Endodermal cell (in vitro differentiated cells): Measurements from ENCODE around the gene KLHL14. TPM values are rescaled to one million over a fixed set of nuclear protein-coding genes. Genes with fewer than 3 reads are reported as not detected.

Experiments
- DNase-seq: peaks from one replicate; pipeline ENCODE4 v3.0.0-alpha.2; 2017
- H3K27ac ChIP-seq: 2 replicates; pipeline ENCODE4 v1.5.1; 2013; ENCODE audit warnings: mild to moderate bottlenecking, low read depth, low read length, moderate library complexity
- H3K27me3 ChIP-seq: 2 replicates; pipeline ENCODE4 v1.6.1; 2013; ENCODE audit warnings: mild to moderate bottlenecking, low read length, moderate library complexity; ENCODE audit not compliant: insufficient read depth, control insufficient read depth, poor library complexity, severe bottlenecking
- H3K36me3 ChIP-seq: 2 replicates; pipeline ENCODE4 v1.7.0; 2013; ENCODE audit warnings: mild to moderate bottlenecking, low read length, moderate library complexity; ENCODE audit not compliant: control insufficient read depth, insufficient read depth
- H3K4me1 ChIP-seq: one replicate; pipeline ENCODE4 v1.7.0; 2013; ENCODE audit warnings: low read length; ENCODE audit not compliant: control insufficient read depth, insufficient read depth
- H3K4me3 ChIP-seq: 2 replicates; pipeline ENCODE4 v1.5.1; 2013; ENCODE audit warnings: mild to moderate bottlenecking, low read length, moderate library complexity
- H3K9ac ChIP-seq: 2 replicates; pipeline ENCODE4 v1.6.1; 2013; ENCODE audit warnings: mild to moderate bottlenecking, low read length, moderate library complexity; ENCODE audit not compliant: poor library complexity, severe bottlenecking; ENCODE audit errors: extremely low read depth
- H3K9me3 ChIP-seq: 2 replicates; pipeline ENCODE4 v1.6.1; 2013; ENCODE audit warnings: mild to moderate bottlenecking, low read length, moderate library complexity; ENCODE audit not compliant: control insufficient read depth
- H3K27ac Mint-ChIP-seq: 2 replicates; pipeline ENCODE4 v1.8.0; 2020; ENCODE audit warnings: mixed read lengths
- H3K27me3 Mint-ChIP-seq: 2 replicates; pipeline ENCODE4 v1.8.0; 2021; ENCODE audit warnings: mild to moderate bottlenecking, mixed read lengths; ENCODE audit not compliant: insufficient read depth
- H3K36me3 Mint-ChIP-seq: 2 replicates; pipeline ENCODE4 v1.8.0; 2020; ENCODE audit warnings: low read depth, mixed read lengths
- H3K4me1 Mint-ChIP-seq: 2 replicates; pipeline ENCODE4 v1.8.0; 2020; ENCODE audit warnings: mixed read lengths
- H3K4me3 Mint-ChIP-seq: 2 replicates; pipeline ENCODE4 v1.8.0; 2020; ENCODE audit warnings: mild to moderate bottlenecking, moderate library complexity, mixed read lengths
- H3K9me3 Mint-ChIP-seq: 2 replicates; pipeline ENCODE4 v1.8.0; 2020; ENCODE audit warnings: mild to moderate bottlenecking, mixed read lengths
- CTCF ChIP-seq: fragments of 200-600 bp; sonication (generic); conservative IDR thresholded peaks from 2 replicates; pipeline ENCODE4 v1.5.0; 2021; ENCODE audit warnings: antibody characterized with exemption, mild to moderate bottlenecking
- WGBS, 2 experiments: methylation state at CpG; one replicate each; pipeline versions ENCODE4 v1.1.5 to v1.1.7; 2013; ENCODE audit warnings: missing lambda C conversion rate in 2 of 2, mixed read lengths in 1 of 2; ENCODE audit not compliant: insufficient coverage in 1 of 2, insufficient read length in 1 of 2; 5-methylcytosine and 5-hydroxymethylcytosine counted together
- total RNA-seq, 2 donors: library from RNA; stranded (reverse); fragmentation: NEBNext Ultra II Directional in 1 of 2; extraction: Animal tissue kit (Norgen Biotek cat#: 25700) in 1 of 2; gene quantifications; 2 replicates in 1 of 2; 3 replicates in 1 of 2; pipeline ENCODE4 v1.2.1, GENCODE V29; 2021

The KLHL14 gene
- total RNA-seq, 2 donors from 2014 or later, result 4.2 TPM

GRCh38 chr18:32760391-32760790 is 12.4 kb downstream of the KLHL14 start:
- Mint-ChIP-seq H3K27ac (no peak overlapping the region), H3K4me1 (peaks cover 29% of the 10 kb centered on the region), H3K27me3 (peaks cover 37% of the 10 kb centered on the region), H3K9me3 (peaks cover 2% of the 10 kb centered on the region), H3K4me3 (no peak overlapping the region), H3K36me3 (peaks cover 10% of the 10 kb centered on the region)
- DNase-seq, result peak; percentile 74
- no peak overlapping the region for H3K4me3 ChIP-seq
- no peak for TF ChIP-seq CTCF
- H3K27me3 ChIP-seq, result peaks cover 54% of the 10 kb centered on the region
- H3K4me1 ChIP-seq, result no peaks in the 10 kb centered on the region
- H3K9ac ChIP-seq, result no peak overlapping the region
- H3K36me3 ChIP-seq, result no peaks in the 10 kb centered on the region
- H3K9me3 ChIP-seq, result peaks cover 6% of the 10 kb centered on the region
- no peak overlapping the region for H3K27ac ChIP-seq
- 26 to 30% methylated on average over 2 to 6 of the region's 6 CpGs for WGBS, 2 experiments

- H3K4me3 Mint-ChIP-seq, result no peak overlapping the region
- no peak overlapping the region for H3K27ac Mint-ChIP-seq
- 80% methylated on average over 2 of the region's 2 CpGs; no CpG with 5 or more reads in 1 of the 2 experiments for WGBS, 2 experiments
- Histone ChIP-seq H3K4me1 (no peaks in the 10 kb centered on the region), H3K27ac (no peak overlapping the region), H3K9ac (no peak overlapping the region), H3K27me3 (peaks cover 47% of the 10 kb centered on the region), H3K9me3 (peaks cover 6% of the 10 kb centered on the region), H3K36me3 (no peaks in the 10 kb centered on the region), H3K4me3 (no peak overlapping the region)
- H3K9me3 Mint-ChIP-seq, result peaks cover 2% of the 10 kb centered on the region
- H3K27me3 Mint-ChIP-seq, result peaks cover 34% of the 10 kb centered on the region
- TF ChIP-seq CTCF, result no peak
- H3K36me3 Mint-ChIP-seq, result peaks cover 10% of the 10 kb centered on the region
- H3K4me1 Mint-ChIP-seq, result peaks cover 34% of the 10 kb centered on the region
- no peak for DNase-seq
Measured at GRCh38 chr18:32759611-32760167, 13.1 kb downstream of the KLHL14 start.

DNA sequence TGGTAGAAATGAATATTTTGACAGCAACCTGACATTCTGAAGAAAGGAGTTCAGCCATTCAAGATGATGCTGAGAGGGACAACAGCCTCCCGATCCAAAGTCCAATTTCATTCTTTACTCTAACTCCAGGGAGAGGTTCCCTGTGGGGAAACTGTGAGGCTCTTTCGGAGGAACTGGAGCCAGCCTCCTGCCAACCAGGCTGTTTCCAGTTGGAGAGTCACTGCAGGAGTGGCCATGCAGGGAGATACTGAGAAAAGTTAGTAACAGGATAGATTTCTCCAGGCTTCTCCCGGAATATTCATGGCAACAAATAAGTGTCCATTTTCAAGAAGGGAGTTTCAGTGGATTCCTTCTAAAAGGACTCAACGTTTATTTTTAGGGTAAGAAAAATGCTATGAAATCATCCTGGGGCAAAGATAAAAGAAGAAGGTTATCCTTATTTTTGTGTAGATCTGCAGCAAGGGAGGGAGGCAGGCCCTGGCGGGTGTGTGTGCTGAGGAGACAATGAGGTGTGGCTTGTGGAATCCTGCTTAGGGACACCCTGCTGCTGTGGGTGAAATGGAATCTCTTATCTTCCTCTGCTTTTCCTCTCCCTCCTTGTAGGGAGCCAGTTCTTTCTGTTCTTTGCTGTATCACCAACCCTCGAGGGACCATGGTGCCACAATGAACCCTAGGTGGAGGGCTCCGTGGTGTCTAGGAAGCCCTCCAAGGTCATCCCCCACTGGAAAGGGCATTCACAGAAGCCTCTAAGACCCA is 18.1 kb downstream of the KLHL14 start:
- Mint-ChIP-seq H3K4me3 (peak overlapping the region; percentile 44), H3K9me3 (peaks cover 2% of the 10 kb centered on the region), H3K36me3 (peaks cover 10% of the 10 kb centered on the region), H3K4me1 (peaks cover 43% of the 10 kb centered on the region), H3K27me3 (peaks cover 18% of the 10 kb centered on the region), H3K27ac (peak overlapping the region; percentile 92)
- WGBS, 2 experiments, result 16 to 44% methylated on average over 4 to 6 of the region's 7 CpGs
- Histone ChIP-seq H3K9ac (no peak overlapping the region), H3K4me1 (peaks cover 4% of the 10 kb centered on the region), H3K27ac (no peak overlapping the region), H3K9me3 (peaks cover 6% of the 10 kb centered on the region), H3K4me3 (no peak overlapping the region), H3K36me3 (no peaks in the 10 kb centered on the region), H3K27me3 (peaks cover 27% of the 10 kb centered on the region)
- TF ChIP-seq CTCF, result no peak
- DNase-seq, result peak; percentile 82
